A549 (cell line): ENCODE data around the gene RNF220. TPM values are rescaled to one million over a fixed set of nuclear protein-coding genes. Genes with fewer than 3 reads are reported as not detected.

ENCODE experiments used
- ATAC-seq, 2 experiments: fragments of 200-7000 bp in 1 of 2; fragments of >200 bp in 1 of 2; cut with Nextera tagmentation in 1 of 2; cut with Tn5 transposase in 1 of 2; 3 replicates each; pipeline versions ENCODE4 v1.8.0 to v1.9.1; 2018 to 2020; ENCODE audit warnings: mild to moderate bottlenecking in 1 of 2, moderate library complexity in 1 of 2
- CTCF ChIA-PET: fragments of 300-600 bp; sonication (Branson Sonifier 250); formaldehyde crosslinking; extraction: SDS; loops from one replicate; lab custom pipeline; 2021; ENCODE audit warnings: antibody characterized with exemption, inconsistent platforms; lab: Yijun Ruan, JAX
- POLR2A ChIA-PET: fragments of 350-600 bp; formaldehyde crosslinking; extraction: SDS; loops from one replicate; lab custom pipeline; 2021; ENCODE audit warnings: antibody characterized with exemption, inconsistent platforms; lab: Yijun Ruan, JAX
- DNase-seq, 2 experiments: peaks; one replicate each; pipeline versions ENCODE4 v3.0.0 to v3.0.0-alpha.2; 2011 to 2016; ENCODE audit warnings: low read depth in 1 of 2, low spot score in 1 of 2
- FAIRE-seq: peaks from 2 replicates; lab custom pipeline; 2011; peaks lifted over from hg19 to GRCh38; lab: Jason Lieb, UNC
- H3K27ac ChIP-seq, 2 experiments: fragments of >200 bp; sonication (Bioruptor Twin); formaldehyde crosslinking; 3 replicates each; pipeline ENCODE4 v1.5.1; 2016 to 2017
- H3K4me1 ChIP-seq: fragments of >200 bp; sonication (Bioruptor Twin); formaldehyde crosslinking; 3 replicates; pipeline ENCODE4 v1.6.1; 2016
- H3K4me2 ChIP-seq: fragments of >200 bp; sonication (Bioruptor Twin); formaldehyde crosslinking; 3 replicates; pipeline ENCODE4 v1.6.1; 2016
- H3K4me3 ChIP-seq: fragments of >200 bp; sonication (Bioruptor Twin); formaldehyde crosslinking; 3 replicates; pipeline ENCODE4 v1.5.1; 2016
- H3K9me3 ChIP-seq: fragments of >200 bp; sonication (Bioruptor Twin); formaldehyde crosslinking; 3 replicates; pipeline ENCODE4 v1.6.1; 2016
- CBX2 ChIP-seq: fragments of 200-600 bp; sonication (generic); IDR thresholded peaks from 2 replicates; pipeline ENCODE4 v1.6.1; 2016; ENCODE audit warnings: low read depth, mild to moderate bottlenecking, borderline replicate concordance
- CHD4 ChIP-seq: fragments of 200-600 bp; sonication (generic); IDR thresholded peaks from 2 replicates; pipeline ENCODE4 v1.6.1; 2016; ENCODE audit warnings: antibody characterized with exemption, mild to moderate bottlenecking, borderline replicate concordance
- CTCF ChIP-seq: fragments of >200 bp; sonication (Bioruptor Twin); formaldehyde crosslinking; IDR thresholded peaks from 3 replicates; pipeline ENCODE4 v1.5.1; 2016
- EHMT2 ChIP-seq: fragments of 200-600 bp; sonication (generic); IDR thresholded peaks from 2 replicates; pipeline ENCODE4 v1.6.1; 2016; ENCODE audit warnings: antibody characterized with exemption, low read depth, mild to moderate bottlenecking, moderate library complexity
- EP300 ChIP-seq, 2 experiments: fragments of >200 bp; sonication (Bioruptor Twin); formaldehyde crosslinking; IDR thresholded peaks; 2 replicates in 1 of 2; 3 replicates in 1 of 2; pipeline ENCODE4 v1.6.1; 2016 to 2017
- FOSB ChIP-seq: fragments of 250-450 bp; sonication (Bioruptor Pico); IDR thresholded peaks from 2 replicates; pipeline ENCODE4 v1.5.0; 2020; ENCODE audit warnings: mild to moderate bottlenecking, moderate library complexity
- HDAC2 ChIP-seq: fragments of 200-600 bp; sonication (generic); IDR thresholded peaks from 2 replicates; pipeline ENCODE4 v1.6.1; 2016
- HES2 ChIP-seq: fragments of >200 bp; sonication (Bioruptor Twin); formaldehyde crosslinking; IDR thresholded peaks from 2 replicates; pipeline ENCODE4 v1.6.1; 2016
- JUN ChIP-seq, 2 experiments: fragments of >200 bp; sonication (Bioruptor Twin); formaldehyde crosslinking; IDR thresholded peaks; 2 replicates in 1 of 2; 3 replicates in 1 of 2; pipeline ENCODE4 v1.6.1; 2016 to 2017
- KDM1A ChIP-seq: fragments of 200-600 bp; sonication (generic); IDR thresholded peaks from 2 replicates; pipeline ENCODE4 v1.6.1; 2016; ENCODE audit warnings: low read depth, mild to moderate bottlenecking
- KDM5A ChIP-seq: fragments of 200-600 bp; sonication (generic); IDR thresholded peaks from 2 replicates; pipeline ENCODE4 v1.6.1; 2016; ENCODE audit warnings: antibody characterized with exemption, mild to moderate bottlenecking
- MAFK ChIP-seq: fragments of 450-650 bp; IDR thresholded peaks from 2 replicates; pipeline ENCODE4 v1.6.1; 2014; ENCODE audit not compliant: partially characterized antibody
- MYC ChIP-seq: IDR thresholded peaks from 2 replicates; pipeline ENCODE4 v1.6.1; 2012; ENCODE audit warnings: mild to moderate bottlenecking, inconsistent platforms, low read length, improper control_type of control experiment, borderline replicate concordance
- NFE2L2 ChIP-seq: fragments of 150-350 bp; conservative IDR thresholded peaks from 2 replicates; pipeline ENCODE4 v1.6.1; 2014; ENCODE audit warnings: low read length
- NPAS2 ChIP-seq: fragments of 250-450 bp; sonication (Bioruptor Pico); IDR thresholded peaks from 2 replicates; pipeline ENCODE4 v1.8.0; 2022; ENCODE audit warnings: mild to moderate bottlenecking, moderate library complexity, borderline replicate concordance
- POLR2AphosphoS2 ChIP-seq: conservative IDR thresholded peaks from 2 replicates; pipeline ENCODE4 v1.6.1; 2012; ENCODE audit warnings: low read length, improper control_type of control experiment, inconsistent platforms
- RAD21 ChIP-seq, 2 experiments: fragments of >200 bp in 1 of 2; sonication (Bioruptor Twin) in 1 of 2; formaldehyde crosslinking in 1 of 2; IDR thresholded peaks in 1 of 2; conservative IDR thresholded peaks in 1 of 2; 2 replicates in 1 of 2; 3 replicates in 1 of 2; pipeline ENCODE4 v1.6.1; 2012 to 2018; ENCODE audit warnings: inconsistent platforms in 1 of 2
- WGBS: methylation state at CpG from one replicate; pipeline ENCODE4 v1.1.6; 2017; ENCODE audit errors: missing lambda C conversion rate; 5-methylcytosine and 5-hydroxymethylcytosine counted together
- polyA plus RNA-seq, 4 experiments: library from polyadenylated mRNA; depleted of rRNA in 3 of 4; stranded (reverse); fragments of >200 nt; fragmentation: RNase III in 1 of 4; extraction: RNeasy Plus Mini Kit Qiagen cat#74134 plus additional on column Dnase treatment in 1 of 4; gene quantifications; 2 replicates in 3 of 4; 3 replicates in 1 of 4; pipeline ENCODE4 v1.2.3, GENCODE V29; 2011 to 2017
- TF ChIP-seq, protein P1 (sequence below): fragments of >200 bp; sonication (Bioruptor Twin); formaldehyde crosslinking; IDR thresholded peaks from 3 replicates; pipeline ENCODE4 v1.6.1; 2016
- TF ChIP-seq, protein P2 (sequence below): IDR thresholded peaks from 2 replicates; pipeline ENCODE4 v1.6.1; 2012

The RNF220 gene
- polyA plus RNA-seq, 2 of the 4 experiments (the other 2 are of a cell fraction) = 53.4 to 54.5 TPM

DNA sequence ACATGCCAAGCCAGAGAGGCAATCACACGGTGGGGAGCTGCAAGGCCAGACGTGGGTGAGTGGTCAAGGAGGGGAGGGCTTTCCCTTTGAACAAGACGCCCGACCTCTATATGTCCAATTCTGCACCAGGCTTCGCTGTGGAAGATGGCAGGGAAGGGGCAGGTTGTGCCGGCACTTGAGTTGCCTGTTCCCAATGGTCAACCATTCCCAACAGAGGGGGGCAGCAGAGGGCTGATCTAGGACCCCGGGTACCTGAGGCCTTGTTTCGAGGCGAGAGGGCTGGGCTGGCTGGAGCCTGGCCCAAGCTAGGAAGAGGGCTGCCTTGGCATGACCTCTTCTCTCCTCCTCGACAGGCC lies 204.3 kb downstream of the RNF220 start:
- no peak for FAIRE-seq
- Histone ChIP-seq H3K27ac (no peak overlapping the region), H3K4me2 (no peak overlapping the region), H3K9me3 (no peaks in the 10 kb centered on the region), H3K4me1 (no peaks in the 10 kb centered on the region), H3K4me3 (no peak overlapping the region)
- 50% methylated on average over 6 of the region's 10 CpGs for WGBS
- ChIA-PET CTCF (interaction anchor here (0.9 to 3.6 kb wide), 4 partner anchors 8 to 42 kb away, joined by 3 to 24 read pairs (median 8); no protein-coding TSS in a partner anchor), POLR2A (no interaction called here)
- TF ChIP-seq EHMT2 (no peak), CTCF (peak; percentile 26; the same call in 1 of the 3 replicates), POLR2AphosphoS2 (no peak), CHD4 (no peak), KDM5A (no peak), JUN (IDR thresholded peaks at IDR 0.05) (no peak), FOSB (CRISPR knock-in tag) (no peak), RAD21 (conservative IDR thresholded peaks at IDR 0.05 in 1 of 2, IDR thresholded peaks at IDR 0.05 in 1 of 2) (peak in 1 of 2 experiments; percentile 45; a peak in 2 of 5 replicates), MAFK (no peak), KDM1A (no peak)
- TF ChIP-seq, protein P1, sequence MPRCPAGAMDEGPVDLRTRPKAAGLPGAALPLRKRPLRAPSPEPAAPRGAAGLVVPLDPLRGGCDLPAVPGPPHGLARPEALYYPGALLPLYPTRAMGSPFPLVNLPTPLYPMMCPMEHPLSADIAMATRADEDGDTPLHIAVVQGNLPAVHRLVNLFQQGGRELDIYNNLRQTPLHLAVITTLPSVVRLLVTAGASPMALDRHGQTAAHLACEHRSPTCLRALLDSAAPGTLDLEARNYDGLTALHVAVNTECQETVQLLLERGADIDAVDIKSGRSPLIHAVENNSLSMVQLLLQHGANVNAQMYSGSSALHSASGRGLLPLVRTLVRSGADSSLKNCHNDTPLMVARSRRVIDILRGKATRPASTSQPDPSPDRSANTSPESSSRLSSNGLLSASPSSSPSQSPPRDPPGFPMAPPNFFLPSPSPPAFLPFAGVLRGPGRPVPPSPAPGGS = no peak
- peak in 1 of 2 experiments; percentile 30 for DNase-seq
- ATAC-seq = peak; percentile 55 to 86; a peak in 3 of 6 replicates

GRCh38 chr1:44609768-44610526 lies 204.9 kb downstream of the RNF220 start:
- H3K4me3 ChIP-seq = no peak overlapping the region
- DNase-seq = no peak
- no peak for TF ChIP-seq MYC
- no peak for TF ChIP-seq FOSB (CRISPR knock-in tag)
- no peak for TF ChIP-seq EP300 (IDR thresholded peaks at IDR 0.05)
- no peak for TF ChIP-seq HDAC2
- TF ChIP-seq, protein P2, sequence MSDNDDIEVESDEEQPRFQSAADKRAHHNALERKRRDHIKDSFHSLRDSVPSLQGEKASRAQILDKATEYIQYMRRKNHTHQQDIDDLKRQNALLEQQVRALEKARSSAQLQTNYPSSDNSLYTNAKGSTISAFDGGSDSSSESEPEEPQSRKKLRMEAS = no peak
- no peak for TF ChIP-seq CBX2
- TF ChIP-seq NPAS2 (CRISPR knock-in tag) = no peak
- no peak for TF ChIP-seq RAD21 (conservative IDR thresholded peaks at IDR 0.05 in 1 of 2, IDR thresholded peaks at IDR 0.05 in 1 of 2)
- no peak for TF ChIP-seq NFE2L2
- TF ChIP-seq HES2 = no peak
- TF ChIP-seq, all 56 proteins: peak for 0
- ChIA-PET POLR2A (no interaction called here), CTCF (interaction anchor here (0.9 to 3.6 kb wide), 7 partner anchors 7 to 392 kb away, joined by 3 to 24 read pairs (median 4); no protein-coding TSS in a partner anchor)
- Histone ChIP-seq H3K4me1 (no peaks in the 10 kb centered on the region), H3K4me2 (no peak overlapping the region), H3K9me3 (no peaks in the 10 kb centered on the region), H3K27ac (no peak overlapping the region)
- ATAC-seq (no peak), FAIRE-seq (no peak)
- WGBS = 89% methylated on average over 18 of the region's 25 CpGs
